ENCODE measurements around the gene NT5DC4.

NT5DC4 gene

GRCh38 chr2:112787729-112788393, 67.0 kb downstream of the NT5DC4 start:
- no peak for DNase-seq

- no peak for DNase-seq
Measured at GRCh38 chr2:112788653-112789052, 67.8 kb downstream of the NT5DC4 start.
